HEK293 (cell line): ENCODE results near the gene KLK15.
A peak's percentile ranks its signal among the peaks of the same experiment; 100 is the strongest.

ENCODE experiments used
- BCL11A ChIP-seq: fragments of 450-650 bp; formaldehyde crosslinking; IDR thresholded peaks from 2 replicates; pipeline ENCODE4 v1.5.1; 2016; ENCODE audit warnings: low read depth, missing biosample characterization, missing genetic modification characterization
- HOXC10 ChIP-seq: sonication (generic); formaldehyde crosslinking; IDR thresholded peaks from 2 replicates; pipeline ENCODE4 v1.8.1; 2023; ENCODE audit warnings: mild to moderate bottlenecking, missing genetic modification reagents
- RBAK ChIP-seq: fragments of 450-650 bp; formaldehyde crosslinking; IDR thresholded peaks from 2 replicates; pipeline ENCODE4 v1.5.1; 2016; ENCODE audit warnings: missing biosample characterization, missing genetic modification characterization
- ZBTB7A ChIP-seq: fragments of 450-650 bp; formaldehyde crosslinking; IDR thresholded peaks from 2 replicates; pipeline ENCODE4 v1.5.1; 2016; ENCODE audit warnings: low read depth, missing biosample characterization, missing genetic modification characterization
- ZNF16 ChIP-seq: fragments of 450-650 bp; formaldehyde crosslinking; IDR thresholded peaks from 2 replicates; pipeline ENCODE4 v1.5.1; 2016; ENCODE audit warnings: low read depth, missing biosample characterization, missing genetic modification characterization
- ZNF221 ChIP-seq: fragments of 450-650 bp; formaldehyde crosslinking; IDR thresholded peaks from 2 replicates; pipeline ENCODE4 v1.5.1; 2017; ENCODE audit warnings: missing biosample characterization, missing genetic modification characterization, borderline replicate concordance
- ZNF324 ChIP-seq: fragments of 450-650 bp; formaldehyde crosslinking; IDR thresholded peaks from 2 replicates; pipeline ENCODE4 v1.5.1; 2016; ENCODE audit warnings: missing biosample characterization, missing genetic modification characterization
- ZNF350 ChIP-seq: fragments of 450-650 bp; formaldehyde crosslinking; IDR thresholded peaks from 2 replicates; pipeline ENCODE4 v1.5.0; 2017; ENCODE audit warnings: missing biosample characterization, mild to moderate bottlenecking, missing genetic modification characterization
- ZNF426 ChIP-seq: fragments of 450-650 bp; formaldehyde crosslinking; IDR thresholded peaks from 2 replicates; pipeline ENCODE4 v1.5.1; 2017; ENCODE audit warnings: missing biosample characterization, missing genetic modification characterization, mild to moderate bottlenecking, inconsistent platforms, moderate library complexity
- ZNF654 ChIP-seq: fragments of 450-650 bp; formaldehyde crosslinking; IDR thresholded peaks from 2 replicates; pipeline ENCODE4 v1.5.1; 2016; ENCODE audit warnings: low read depth, missing biosample characterization, missing genetic modification characterization
- ZNF664 ChIP-seq: fragments of 450-650 bp; formaldehyde crosslinking; IDR thresholded peaks from 2 replicates; pipeline ENCODE4 v1.5.1; 2016; ENCODE audit warnings: missing biosample characterization, missing genetic modification characterization
- ZNF76 ChIP-seq: fragments of 450-650 bp; formaldehyde crosslinking; IDR thresholded peaks from 2 replicates; pipeline ENCODE4; 2016; ENCODE audit warnings: low read depth, missing biosample characterization, missing genetic modification characterization, borderline replicate concordance
- TF ChIP-seq, protein P1 (sequence below): fragments of 450-650 bp; formaldehyde crosslinking; IDR thresholded peaks from 2 replicates; pipeline ENCODE4; 2016; ENCODE audit warnings: missing biosample characterization, missing genetic modification characterization
- TF ChIP-seq, protein P2 (sequence below): fragments of 450-650 bp; formaldehyde crosslinking; IDR thresholded peaks from 2 replicates; pipeline ENCODE4 v1.5.1; 2016; ENCODE audit warnings: missing biosample characterization, missing genetic modification characterization
- TF ChIP-seq, protein P3 (sequence below): fragments of 450-650 bp; formaldehyde crosslinking; IDR thresholded peaks from 2 replicates; pipeline ENCODE4 v1.5.1; 2017; ENCODE audit warnings: missing biosample characterization, missing genetic modification characterization
- TF ChIP-seq, protein P4 (sequence below): fragments of 450-650 bp; formaldehyde crosslinking; IDR thresholded peaks from 2 replicates; pipeline ENCODE4 v1.5.1; 2017; ENCODE audit warnings: missing biosample characterization, missing genetic modification characterization
- TF ChIP-seq, protein P5 (sequence below): fragments of 450-650 bp; formaldehyde crosslinking; IDR thresholded peaks from 2 replicates; pipeline ENCODE4 v1.5.1; 2016; ENCODE audit warnings: missing biosample characterization, missing genetic modification characterization, low read depth
- TF ChIP-seq, protein P6 (sequence below): fragments of 450-650 bp; formaldehyde crosslinking; IDR thresholded peaks from 2 replicates; pipeline ENCODE4 v1.5.1; 2016; ENCODE audit warnings: missing biosample characterization, missing genetic modification characterization
- TF ChIP-seq, protein P7 (sequence below): fragments of 450-650 bp; formaldehyde crosslinking; IDR thresholded peaks from 2 replicates; pipeline ENCODE4 v1.5.1; 2016; ENCODE audit warnings: missing biosample characterization, missing genetic modification characterization
- TF ChIP-seq, protein P8 (sequence below): fragments of 450-650 bp; formaldehyde crosslinking; IDR thresholded peaks from 2 replicates; pipeline ENCODE4 v1.5.1; 2016; ENCODE audit warnings: missing biosample characterization, missing genetic modification characterization
- TF ChIP-seq, protein P9 (sequence below): fragments of 450-650 bp; IDR thresholded peaks from 2 replicates; pipeline ENCODE4 v1.5.1; 2018; ENCODE audit warnings: missing biosample characterization, mild to moderate bottlenecking, missing genetic modification characterization

The KLK15 gene

DNA sequence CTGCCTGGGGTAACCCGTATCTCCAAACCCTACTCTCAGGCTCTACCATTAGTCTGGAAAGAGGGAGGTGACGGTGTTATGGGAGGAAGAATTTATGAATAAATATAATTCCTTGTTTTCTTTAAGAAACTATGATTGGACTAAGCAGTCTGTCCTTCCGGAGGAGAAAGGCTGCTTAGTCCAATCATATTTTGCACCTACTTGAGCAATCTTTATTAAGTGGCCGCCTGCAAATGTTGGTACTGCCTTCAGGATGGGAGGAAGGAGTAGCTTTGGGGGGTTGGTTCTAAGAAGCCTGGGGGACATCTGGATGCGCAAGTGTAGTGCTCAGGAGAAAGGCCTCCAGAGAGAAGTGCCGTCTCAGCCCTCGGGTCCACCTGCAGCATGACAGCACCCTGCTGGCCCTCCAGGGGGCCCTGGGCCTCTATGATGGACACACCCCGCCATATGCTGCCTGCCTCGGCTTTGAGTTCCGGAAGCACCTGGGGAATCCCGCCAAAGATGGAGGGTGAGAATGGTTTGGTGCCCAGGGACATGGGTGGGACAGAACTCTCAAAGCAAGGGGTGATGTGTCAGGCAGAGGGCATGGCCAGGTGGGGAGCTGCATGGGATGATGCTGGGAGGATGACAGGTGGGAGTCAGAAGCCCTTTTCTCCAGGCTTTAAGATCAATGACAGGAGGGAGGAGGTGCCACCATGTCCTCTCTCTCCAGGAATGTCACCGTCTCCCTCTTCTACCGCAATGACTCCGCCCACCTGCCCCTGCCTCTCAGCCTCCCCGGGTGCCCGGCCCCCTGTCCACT is 39.1 kb downstream of the KLK15 start (continued):
- TF ChIP-seq ZNF664, result no peak
- TF ChIP-seq, protein P1, sequence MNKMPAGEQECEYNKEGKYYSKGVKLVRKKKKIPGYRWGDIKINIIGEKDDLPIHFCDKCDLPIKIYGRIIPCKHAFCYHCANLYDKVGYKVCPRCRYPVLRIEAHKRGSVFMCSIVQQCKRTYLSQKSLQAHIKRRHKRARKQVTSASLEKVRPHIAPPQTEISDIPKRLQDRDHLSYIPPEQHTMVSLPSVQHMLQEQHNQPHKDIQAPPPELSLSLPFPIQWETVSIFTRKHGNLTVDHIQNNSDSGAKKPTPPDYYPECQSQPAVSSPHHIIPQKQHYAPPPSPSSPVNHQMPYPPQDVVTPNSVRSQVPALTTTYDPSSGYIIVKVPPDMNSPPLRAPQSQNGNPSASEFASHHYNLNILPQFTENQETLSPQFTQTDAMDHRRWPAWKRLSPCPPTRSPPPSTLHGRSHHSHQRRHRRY (tag by site-specific recombination), result peak; percentile 34; the same call in 1 of the 2 replicates
- TF ChIP-seq, protein P2, sequence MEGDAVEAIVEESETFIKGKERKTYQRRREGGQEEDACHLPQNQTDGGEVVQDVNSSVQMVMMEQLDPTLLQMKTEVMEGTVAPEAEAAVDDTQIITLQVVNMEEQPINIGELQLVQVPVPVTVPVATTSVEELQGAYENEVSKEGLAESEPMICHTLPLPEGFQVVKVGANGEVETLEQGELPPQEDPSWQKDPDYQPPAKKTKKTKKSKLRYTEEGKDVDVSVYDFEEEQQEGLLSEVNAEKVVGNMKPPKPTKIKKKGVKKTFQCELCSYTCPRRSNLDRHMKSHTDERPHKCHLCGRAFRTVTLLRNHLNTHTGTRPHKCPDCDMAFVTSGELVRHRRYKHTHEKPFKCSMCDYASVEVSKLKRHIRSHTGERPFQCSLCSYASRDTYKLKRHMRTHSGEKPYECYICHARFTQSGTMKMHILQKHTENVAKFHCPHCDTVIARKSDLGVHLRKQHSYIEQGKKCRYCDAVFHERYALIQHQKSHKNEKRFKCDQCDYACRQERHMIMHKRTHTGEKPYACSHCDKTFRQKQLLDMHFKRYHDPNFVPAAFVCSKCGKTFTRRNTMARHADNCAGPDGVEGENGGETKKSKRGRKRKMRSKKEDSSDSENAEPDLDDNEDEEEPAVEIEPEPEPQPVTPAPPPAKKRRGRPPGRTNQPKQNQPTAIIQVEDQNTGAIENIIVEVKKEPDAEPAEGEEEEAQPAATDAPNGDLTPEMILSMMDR (tag by site-specific recombination), result peak; percentile 17; the same call in 1 of the 2 replicates
- no peak for TF ChIP-seq ZNF654 (tag by site-specific recombination)
- TF ChIP-seq, protein P3, sequence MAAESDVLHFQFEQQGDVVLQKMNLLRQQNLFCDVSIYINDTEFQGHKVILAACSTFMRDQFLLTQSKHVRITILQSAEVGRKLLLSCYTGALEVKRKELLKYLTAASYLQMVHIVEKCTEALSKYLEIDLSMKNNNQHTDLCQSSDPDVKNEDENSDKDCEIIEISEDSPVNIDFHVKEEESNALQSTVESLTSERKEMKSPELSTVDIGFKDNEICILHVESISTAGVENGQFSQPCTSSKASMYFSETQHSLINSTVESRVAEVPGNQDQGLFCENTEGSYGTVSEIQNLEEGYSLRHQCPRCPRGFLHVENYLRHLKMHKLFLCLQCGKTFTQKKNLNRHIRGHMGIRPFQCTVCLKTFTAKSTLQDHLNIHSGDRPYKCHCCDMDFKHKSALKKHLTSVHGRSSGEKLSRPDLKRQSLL, result no peak
- no peak for TF ChIP-seq ZNF426 (tag by site-specific recombination)
- TF ChIP-seq ZNF76 (tag by site-specific recombination), result no peak
- TF ChIP-seq, protein P4, sequence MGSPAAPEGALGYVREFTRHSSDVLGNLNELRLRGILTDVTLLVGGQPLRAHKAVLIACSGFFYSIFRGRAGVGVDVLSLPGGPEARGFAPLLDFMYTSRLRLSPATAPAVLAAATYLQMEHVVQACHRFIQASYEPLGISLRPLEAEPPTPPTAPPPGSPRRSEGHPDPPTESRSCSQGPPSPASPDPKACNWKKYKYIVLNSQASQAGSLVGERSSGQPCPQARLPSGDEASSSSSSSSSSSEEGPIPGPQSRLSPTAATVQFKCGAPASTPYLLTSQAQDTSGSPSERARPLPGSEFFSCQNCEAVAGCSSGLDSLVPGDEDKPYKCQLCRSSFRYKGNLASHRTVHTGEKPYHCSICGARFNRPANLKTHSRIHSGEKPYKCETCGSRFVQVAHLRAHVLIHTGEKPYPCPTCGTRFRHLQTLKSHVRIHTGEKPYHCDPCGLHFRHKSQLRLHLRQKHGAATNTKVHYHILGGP (tag by site-specific recombination), result peak; percentile 78; the same call in 1 of the 2 replicates
- no peak for TF ChIP-seq ZNF324 (tag by site-specific recombination)
- TF ChIP-seq ZNF350 (tag by site-specific recombination), result no peak
- TF ChIP-seq, protein P5, sequence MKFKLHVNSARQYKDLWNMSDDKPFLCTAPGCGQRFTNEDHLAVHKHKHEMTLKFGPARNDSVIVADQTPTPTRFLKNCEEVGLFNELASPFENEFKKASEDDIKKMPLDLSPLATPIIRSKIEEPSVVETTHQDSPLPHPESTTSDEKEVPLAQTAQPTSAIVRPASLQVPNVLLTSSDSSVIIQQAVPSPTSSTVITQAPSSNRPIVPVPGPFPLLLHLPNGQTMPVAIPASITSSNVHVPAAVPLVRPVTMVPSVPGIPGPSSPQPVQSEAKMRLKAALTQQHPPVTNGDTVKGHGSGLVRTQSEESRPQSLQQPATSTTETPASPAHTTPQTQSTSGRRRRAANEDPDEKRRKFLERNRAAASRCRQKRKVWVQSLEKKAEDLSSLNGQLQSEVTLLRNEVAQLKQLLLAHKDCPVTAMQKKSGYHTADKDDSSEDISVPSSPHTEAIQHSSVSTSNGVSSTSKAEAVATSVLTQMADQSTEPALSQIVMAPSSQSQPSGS, result no peak
- no peak for TF ChIP-seq HOXC10
- TF ChIP-seq ZBTB7A (tag by site-specific recombination), result no peak
- TF ChIP-seq, protein P6, sequence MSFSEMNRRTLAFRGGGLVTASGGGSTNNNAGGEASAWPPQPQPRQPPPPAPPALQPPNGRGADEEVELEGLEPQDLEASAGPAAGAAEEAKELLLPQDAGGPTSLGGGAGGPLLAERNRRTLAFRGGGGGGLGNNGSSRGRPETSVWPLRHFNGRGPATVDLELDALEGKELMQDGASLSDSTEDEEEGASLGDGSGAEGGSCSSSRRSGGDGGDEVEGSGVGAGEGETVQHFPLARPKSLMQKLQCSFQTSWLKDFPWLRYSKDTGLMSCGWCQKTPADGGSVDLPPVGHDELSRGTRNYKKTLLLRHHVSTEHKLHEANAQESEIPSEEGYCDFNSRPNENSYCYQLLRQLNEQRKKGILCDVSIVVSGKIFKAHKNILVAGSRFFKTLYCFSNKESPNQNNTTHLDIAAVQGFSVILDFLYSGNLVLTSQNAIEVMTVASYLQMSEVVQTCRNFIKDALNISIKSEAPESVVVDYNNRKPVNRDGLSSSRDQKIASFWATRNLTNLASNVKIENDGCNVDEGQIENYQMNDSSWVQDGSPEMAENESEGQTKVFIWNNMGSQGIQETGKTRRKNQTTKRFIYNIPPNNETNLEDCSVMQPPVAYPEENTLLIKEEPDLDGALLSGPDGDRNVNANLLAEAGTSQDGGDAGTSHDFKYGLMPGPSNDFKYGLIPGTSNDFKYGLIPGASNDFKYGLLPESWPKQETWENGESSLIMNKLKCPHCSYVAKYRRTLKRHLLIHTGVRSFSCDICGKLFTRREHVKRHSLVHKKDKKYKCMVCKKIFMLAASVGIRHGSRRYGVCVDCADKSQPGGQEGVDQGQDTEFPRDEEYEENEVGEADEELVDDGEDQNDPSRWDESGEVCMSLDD (tag by site-specific recombination), result no peak
- TF ChIP-seq BCL11A (tag by site-specific recombination), result no peak
- TF ChIP-seq ZNF221 (tag by site-specific recombination), result no peak
- TF ChIP-seq, protein P7, sequence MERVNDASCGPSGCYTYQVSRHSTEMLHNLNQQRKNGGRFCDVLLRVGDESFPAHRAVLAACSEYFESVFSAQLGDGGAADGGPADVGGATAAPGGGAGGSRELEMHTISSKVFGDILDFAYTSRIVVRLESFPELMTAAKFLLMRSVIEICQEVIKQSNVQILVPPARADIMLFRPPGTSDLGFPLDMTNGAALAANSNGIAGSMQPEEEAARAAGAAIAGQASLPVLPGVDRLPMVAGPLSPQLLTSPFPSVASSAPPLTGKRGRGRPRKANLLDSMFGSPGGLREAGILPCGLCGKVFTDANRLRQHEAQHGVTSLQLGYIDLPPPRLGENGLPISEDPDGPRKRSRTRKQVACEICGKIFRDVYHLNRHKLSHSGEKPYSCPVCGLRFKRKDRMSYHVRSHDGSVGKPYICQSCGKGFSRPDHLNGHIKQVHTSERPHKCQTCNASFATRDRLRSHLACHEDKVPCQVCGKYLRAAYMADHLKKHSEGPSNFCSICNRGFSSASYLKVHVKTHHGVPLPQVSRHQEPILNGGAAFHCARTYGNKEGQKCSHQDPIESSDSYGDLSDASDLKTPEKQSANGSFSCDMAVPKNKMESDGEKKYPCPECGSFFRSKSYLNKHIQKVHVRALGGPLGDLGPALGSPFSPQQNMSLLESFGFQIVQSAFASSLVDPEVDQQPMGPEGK (tag by site-specific recombination), result no peak
- TF ChIP-seq RBAK, result no peak
- TF ChIP-seq, protein P8, sequence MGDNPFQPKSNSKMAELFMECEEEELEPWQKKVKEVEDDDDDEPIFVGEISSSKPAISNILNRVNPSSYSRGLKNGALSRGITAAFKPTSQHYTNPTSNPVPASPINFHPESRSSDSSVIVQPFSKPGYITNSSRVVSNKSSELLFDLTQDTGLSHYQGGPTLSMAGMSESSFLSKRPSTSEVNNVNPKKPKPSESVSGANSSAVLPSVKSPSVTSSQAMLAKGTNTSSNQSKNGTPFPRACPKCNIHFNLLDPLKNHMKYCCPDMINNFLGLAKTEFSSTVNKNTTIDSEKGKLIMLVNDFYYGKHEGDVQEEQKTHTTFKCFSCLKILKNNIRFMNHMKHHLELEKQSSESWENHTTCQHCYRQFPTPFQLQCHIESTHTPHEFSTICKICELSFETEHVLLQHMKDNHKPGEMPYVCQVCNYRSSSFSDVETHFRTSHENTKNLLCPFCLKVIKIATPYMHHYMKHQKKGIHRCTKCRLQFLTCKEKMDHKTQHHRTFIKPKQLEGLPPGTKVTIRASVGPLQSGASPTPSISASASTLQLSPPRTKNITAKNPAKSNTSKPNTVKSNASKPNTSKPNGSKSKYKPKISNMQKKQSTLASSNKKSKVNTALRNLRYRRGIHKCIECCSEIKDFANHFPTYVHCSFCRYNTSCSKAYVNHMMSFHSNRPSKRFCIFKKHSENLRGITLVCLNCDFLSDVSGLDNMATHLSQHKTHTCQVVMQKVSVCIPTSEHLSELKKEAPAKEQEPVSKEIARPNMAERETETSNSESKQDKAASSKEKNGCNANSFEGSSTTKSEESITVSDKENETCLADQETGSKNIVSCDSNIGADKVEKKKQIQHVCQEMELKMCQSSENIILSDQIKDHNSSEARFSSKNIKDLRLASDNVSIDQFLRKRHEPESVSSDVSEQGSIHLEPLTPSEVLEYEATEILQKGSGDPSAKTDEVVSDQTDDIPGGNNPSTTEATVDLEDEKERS (tag by site-specific recombination), result no peak
- no peak for TF ChIP-seq ZNF16 (tag by site-specific recombination)
- TF ChIP-seq, protein P9, sequence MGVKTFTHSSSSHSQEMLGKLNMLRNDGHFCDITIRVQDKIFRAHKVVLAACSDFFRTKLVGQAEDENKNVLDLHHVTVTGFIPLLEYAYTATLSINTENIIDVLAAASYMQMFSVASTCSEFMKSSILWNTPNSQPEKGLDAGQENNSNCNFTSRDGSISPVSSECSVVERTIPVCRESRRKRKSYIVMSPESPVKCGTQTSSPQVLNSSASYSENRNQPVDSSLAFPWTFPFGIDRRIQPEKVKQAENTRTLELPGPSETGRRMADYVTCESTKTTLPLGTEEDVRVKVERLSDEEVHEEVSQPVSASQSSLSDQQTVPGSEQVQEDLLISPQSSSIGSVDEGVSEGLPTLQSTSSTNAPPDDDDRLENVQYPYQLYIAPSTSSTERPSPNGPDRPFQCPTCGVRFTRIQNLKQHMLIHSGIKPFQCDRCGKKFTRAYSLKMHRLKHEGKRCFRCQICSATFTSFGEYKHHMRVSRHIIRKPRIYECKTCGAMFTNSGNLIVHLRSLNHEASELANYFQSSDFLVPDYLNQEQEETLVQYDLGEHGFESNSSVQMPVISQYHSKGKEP, result no peak
